Kidney (tissue), 14 donors: ENCODE results near the gene DYNLL1. TPM values are rescaled to one million over a fixed set of nuclear protein-coding genes. Genes with fewer than 3 reads are reported as not detected.
A peak's percentile ranks its signal among the peaks of the same experiment; 100 is the strongest.

ENCODE experiments used
- DNase-seq, 5 donors: peaks; one replicate each; pipeline ENCODE4 v3.0.0-alpha.2; 2013 to 2020
- FAIRE-seq: peaks from 2 replicates; lab custom pipeline; 2012; peaks lifted over from hg19 to GRCh38; lab: Jason Lieb, UNC
- H3K27ac ChIP-seq, 2 donors: one replicate each; pipeline ENCODE4 v1.7.0; 2013; ENCODE audit warnings: low read depth in 2 of 2, low read length in 2 of 2, inconsistent platforms in 1 of 2
- H3K27me3 ChIP-seq: one replicate; pipeline ENCODE4 v1.7.1; 2013; ENCODE audit warnings: low read length, inconsistent platforms; ENCODE audit not compliant: control insufficient read depth, insufficient read depth
- H3K36me3 ChIP-seq, 3 donors: one replicate each; pipeline versions ENCODE4 v1.7.0 to v1.7.1; 2013; ENCODE audit warnings: low read length in 3 of 3, control low read depth in 1 of 3, inconsistent platforms in 1 of 3; ENCODE audit not compliant: insufficient read depth in 3 of 3, control insufficient read depth in 2 of 3
- H3K4me1 ChIP-seq, 3 donors: one replicate each; pipeline versions ENCODE4 v1.7.0 to v1.7.1; 2013; ENCODE audit warnings: low read length in 3 of 3, inconsistent platforms in 1 of 3, low read depth in 1 of 3; ENCODE audit not compliant: control insufficient read depth in 2 of 3, insufficient read depth in 2 of 3
- H3K4me3 ChIP-seq, 3 donors: one replicate each; pipeline versions ENCODE4 v1.7.0 to v1.8.1; 2013; ENCODE audit warnings: low read length in 3 of 3, control low read depth in 1 of 3, inconsistent platforms in 1 of 3
- H3K9ac ChIP-seq, 3 donors: one replicate each; pipeline versions ENCODE4 v1.7.0 to v1.7.1; 2013; ENCODE audit warnings: low read length in 3 of 3, control low read depth in 1 of 3, inconsistent platforms in 1 of 3
- H3K9me3 ChIP-seq, 3 donors: one replicate each; pipeline versions ENCODE4 v1.7.0 to v1.7.1; 2013; ENCODE audit warnings: low read length in 3 of 3, control low read depth in 1 of 3, inconsistent platforms in 1 of 3; ENCODE audit not compliant: control insufficient read depth in 2 of 3, insufficient read depth in 1 of 3
- intact Hi-C: fragments of 100-400 bp; cut with DNase I; formaldehyde crosslinking; loops from one replicate; pipeline ENCODE4 v1.11.1; 2022
- polyA plus RNA-seq: library from polyadenylated mRNA; stranded (reverse); fragments of 350-450 nt; fragmentation: Illumina TruSeq; extraction: RNeasy Lipid Tissue Mini Kit (QIAGEN cat#74804); gene quantifications from one replicate; pipeline ENCODE4 v1.2.3, GENCODE V29; 2014; ENCODE audit warnings: low read depth, low replicate concordance; ENCODE audit not compliant: insufficient read depth
- total RNA-seq: library from RNA; stranded (reverse); fragmentation: NEBNext Ultra II Directional; extraction: Animal tissue kit (Norgen Biotek cat#: 25700); gene quantifications from one replicate; pipeline ENCODE4 v1.2.1, GENCODE V29; 2021
- TF ChIP-seq, protein P1 (sequence below): IDR thresholded peaks from 3 replicates; pipeline ENCODE4 v1.5.1; 2012; ENCODE audit warnings: mild to moderate bottlenecking, moderate library complexity, borderline replicate concordance; ENCODE audit not compliant: insufficient read depth; ENCODE audit errors: extremely low read depth
- donor health status: control.
- donor health status: control.
- donor health status: control.
- donor health status: control.
- donor health status: control.
- donor health status: DM: yes; HTN: yes; CAD: no.
- donor health status: Normal renal cell carcinoma (clear cell type).

Gene DYNLL1
- total and polyA plus RNA-seq, 2 donors from 2014 or later, result 258 to 757 TPM

- FAIRE-seq (no peak), DNase-seq (peak in 1 of 5 donors; percentile 29)
- Histone ChIP-seq H3K9ac (peak overlapping the region; percentile 0 to 98 (median 97)), H3K4me1 (peaks cover 2 to 31% (median 28%) of the 10 kb centered on the region in 3 donors), H3K4me3 (peak overlapping the region; percentile 89 to 94 (median 90)), H3K36me3 (peaks cover 0 to 8% (median 0%) of the 10 kb centered on the region in 3 donors), H3K27me3 (no peaks in the 10 kb centered on the region), H3K9me3 (no peaks in the 10 kb centered on the region), H3K27ac (peak overlapping the region; percentile 84 to 97)
- intact Hi-C loops, result no loop called here
- TF ChIP-seq, protein P1, sequence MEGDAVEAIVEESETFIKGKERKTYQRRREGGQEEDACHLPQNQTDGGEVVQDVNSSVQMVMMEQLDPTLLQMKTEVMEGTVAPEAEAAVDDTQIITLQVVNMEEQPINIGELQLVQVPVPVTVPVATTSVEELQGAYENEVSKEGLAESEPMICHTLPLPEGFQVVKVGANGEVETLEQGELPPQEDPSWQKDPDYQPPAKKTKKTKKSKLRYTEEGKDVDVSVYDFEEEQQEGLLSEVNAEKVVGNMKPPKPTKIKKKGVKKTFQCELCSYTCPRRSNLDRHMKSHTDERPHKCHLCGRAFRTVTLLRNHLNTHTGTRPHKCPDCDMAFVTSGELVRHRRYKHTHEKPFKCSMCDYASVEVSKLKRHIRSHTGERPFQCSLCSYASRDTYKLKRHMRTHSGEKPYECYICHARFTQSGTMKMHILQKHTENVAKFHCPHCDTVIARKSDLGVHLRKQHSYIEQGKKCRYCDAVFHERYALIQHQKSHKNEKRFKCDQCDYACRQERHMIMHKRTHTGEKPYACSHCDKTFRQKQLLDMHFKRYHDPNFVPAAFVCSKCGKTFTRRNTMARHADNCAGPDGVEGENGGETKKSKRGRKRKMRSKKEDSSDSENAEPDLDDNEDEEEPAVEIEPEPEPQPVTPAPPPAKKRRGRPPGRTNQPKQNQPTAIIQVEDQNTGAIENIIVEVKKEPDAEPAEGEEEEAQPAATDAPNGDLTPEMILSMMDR, result no peak
Measured at GRCh38 chr12:120536064-120536791, 40.3 kb downstream of the DYNLL1 start.

- H3K4me3 ChIP-seq, result peak overlapping the region in 2 of 3 donors; percentile 68 to 94
- DNase-seq (no peak), FAIRE-seq (no peak)
- H3K36me3 ChIP-seq, result peaks cover 0 to 13% (median 0%) of the 10 kb centered on the region in 3 donors
- H3K9ac ChIP-seq, result peak overlapping the region; percentile 3 to 97 (median 86)
- peak overlapping the region; percentile 84 to 97 for H3K27ac ChIP-seq
- intact Hi-C loops, result no loop called here
- peaks cover 2 to 36% (median 28%) of the 10 kb centered on the region in 3 donors for H3K4me1 ChIP-seq
- TF ChIP-seq, protein P1, result no peak
- no peaks in the 10 kb centered on the region for H3K9me3 ChIP-seq
- H3K27me3 ChIP-seq, result no peaks in the 10 kb centered on the region
Measured at GRCh38 chr12:120537856-120538220, 41.9 kb downstream of the DYNLL1 start.

GRCh38 chr12:120538281-120539156, 42.6 kb downstream of the DYNLL1 start:
- Histone ChIP-seq H3K4me1 (peaks cover 2 to 39% (median 28%) of the 10 kb centered on the region in 3 donors), H3K9me3 (no peaks in the 10 kb centered on the region), H3K4me3 (peak overlapping the region in 2 of 3 donors; percentile 68 to 94), H3K9ac (peak overlapping the region in 2 of 3 donors; percentile 86 to 97), H3K27me3 (no peaks in the 10 kb centered on the region), H3K36me3 (peaks cover 0 to 14% (median 0%) of the 10 kb centered on the region in 3 donors), H3K27ac (peak overlapping the region; percentile 84 to 97)
- DNase-seq (peak in 2 of 5 donors; percentile 46 to 49), FAIRE-seq (no peak)
- TF ChIP-seq, protein P1, result no peak
- intact Hi-C loops, result no loop called here
